DMS 273 (cell line): ENCODE measurements around the gene FOXP1.
"Not testable (repeated sequence)": the region's sequence is repeated elsewhere in the genome, so short reads cannot be mapped to it uniquely, and the experiment has no call there.

Source experiments
- DNase-seq: peaks from one replicate; lab custom pipeline; 2025; ENCODE audit not compliant: unreplicated experiment; lab: John Stamatoyannopoulos, UW

The FOXP1 gene

DNA sequence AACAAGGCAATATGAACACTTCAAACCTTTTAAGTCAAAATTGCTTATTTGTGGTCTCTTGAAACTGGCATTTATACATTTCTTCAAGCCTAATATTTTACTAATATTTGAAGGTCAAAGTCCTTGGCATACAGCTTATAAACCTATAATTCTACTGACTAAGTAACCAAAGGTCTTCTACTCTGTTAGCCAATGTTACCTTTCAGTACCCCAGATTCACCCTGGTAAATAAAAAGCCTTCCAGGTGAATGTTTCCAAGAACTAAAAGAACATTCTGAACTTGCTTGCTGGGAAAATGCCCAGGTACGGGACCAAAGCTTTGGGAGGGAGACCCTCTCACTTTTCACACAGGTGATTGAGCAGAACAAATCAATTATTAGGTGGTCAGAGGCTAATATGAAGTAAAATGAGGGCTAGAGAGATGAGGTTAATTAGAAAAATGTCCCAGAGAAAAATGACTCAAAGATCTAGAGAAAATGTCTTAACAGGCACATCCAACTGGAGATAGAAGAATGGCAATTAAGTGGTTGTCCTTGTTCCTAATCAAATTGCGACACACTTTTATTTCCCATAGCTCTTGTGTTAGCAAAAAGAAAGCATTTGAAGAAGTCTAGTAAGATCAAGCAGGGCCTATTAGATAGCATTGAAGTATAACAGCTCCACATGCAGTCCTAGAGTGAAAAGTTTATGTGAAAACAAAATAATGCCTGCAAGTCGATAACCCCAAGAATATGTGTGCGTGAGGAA is 232.0 kb downstream of the FOXP1 start:
- DNase-seq, result no peak

DNA sequence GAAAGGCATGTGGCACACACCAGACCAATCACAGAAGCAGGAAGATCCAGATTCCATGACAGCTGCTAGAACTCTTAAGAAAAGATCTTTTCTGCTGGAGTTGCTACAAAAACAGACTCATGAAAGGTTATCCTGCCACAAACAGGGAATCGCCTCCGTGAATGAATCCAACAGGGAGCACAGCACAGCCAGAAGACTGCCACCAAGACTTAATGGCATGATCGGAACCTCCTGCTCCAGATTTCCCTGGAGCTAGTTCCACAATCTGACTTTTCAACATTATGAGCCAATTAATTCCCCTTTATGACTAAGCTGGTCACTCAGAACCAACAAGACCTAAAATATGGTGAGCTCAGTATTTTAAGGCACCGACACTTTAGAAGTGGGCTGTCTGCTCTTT is 232.5 kb downstream of the FOXP1 start:
- DNase-seq, result no peak

DNA sequence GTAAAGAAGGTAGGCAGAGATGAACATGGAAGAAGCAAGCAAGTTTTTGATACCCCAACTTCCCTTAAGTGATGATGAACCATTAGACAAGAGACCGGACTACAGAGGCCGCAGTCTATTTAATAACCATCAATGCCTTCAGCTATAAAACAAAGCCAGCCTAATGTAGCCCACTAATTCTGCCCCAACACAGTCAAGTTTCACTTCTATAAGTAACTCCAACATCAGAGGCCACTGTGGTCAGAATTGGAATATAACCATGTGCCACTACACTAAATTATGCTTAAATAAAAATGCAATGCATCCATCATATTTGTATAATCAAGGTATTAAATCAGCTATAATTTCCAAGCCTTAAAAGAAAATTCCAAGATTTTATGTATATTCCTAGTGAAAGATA is 234.7 kb downstream of the FOXP1 start:
- no peak for DNase-seq

DNA sequence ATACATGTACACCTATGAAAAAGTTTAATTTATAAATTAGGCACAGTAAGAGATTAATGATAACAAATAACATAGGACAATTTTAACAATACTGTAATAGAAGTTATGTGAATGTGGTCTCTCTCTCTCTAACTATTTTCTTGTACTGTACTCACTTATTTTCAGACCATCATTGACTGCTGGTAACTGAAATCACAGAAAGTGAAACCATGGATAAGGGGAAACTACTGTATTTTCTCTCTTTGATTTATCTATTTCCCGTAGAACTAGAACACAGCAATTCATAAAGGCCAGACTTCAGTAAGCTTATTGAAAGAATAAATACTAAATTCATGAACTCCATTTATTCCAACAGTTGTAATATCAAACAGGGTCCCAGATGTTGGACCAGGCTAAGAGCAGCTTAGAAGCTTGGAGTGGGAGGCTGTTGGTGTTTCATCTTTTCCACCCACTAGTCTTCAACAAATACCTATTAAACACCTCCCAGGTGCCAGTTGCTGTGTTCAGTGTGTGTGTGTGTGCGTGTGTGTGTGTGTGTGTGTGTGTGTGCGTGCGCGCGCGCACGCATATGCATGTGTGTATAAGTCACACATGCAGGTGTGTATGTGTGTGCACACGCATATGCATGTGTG is 235.4 kb downstream of the FOXP1 start:
- no peak for DNase-seq

DNA sequence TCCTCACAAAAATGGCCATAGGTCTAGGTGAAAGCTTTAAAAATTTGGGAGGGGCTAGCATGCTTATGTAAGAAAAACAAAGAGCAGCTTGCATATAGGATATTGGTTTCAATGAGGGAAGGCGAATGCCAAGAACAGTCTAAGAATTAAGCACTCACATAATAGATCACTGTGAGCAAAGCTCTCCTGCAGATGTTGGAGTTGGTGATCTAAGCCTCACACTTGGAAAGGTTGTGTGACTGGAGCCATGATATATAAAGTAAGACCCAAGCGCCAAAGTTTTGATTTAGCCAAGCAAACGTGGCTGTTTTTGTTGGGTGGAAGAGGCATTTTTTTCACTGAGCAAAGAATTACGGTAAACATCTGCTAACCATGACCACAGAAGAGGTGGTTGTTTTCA is 237.5 kb downstream of the FOXP1 start:
- DNase-seq, result no peak

GRCh38 chr3:71345429-71346040 is 238.0 kb downstream of the FOXP1 start:
- no peak for DNase-seq

- DNase-seq, result no peak
Observed at GRCh38 chr3:71341721-71342120, 241.8 kb downstream of the FOXP1 start.

- no peak for DNase-seq
Observed at GRCh38 chr3:71339049-71339448, 244.5 kb downstream of the FOXP1 start.

- no peak for DNase-seq
Observed at GRCh38 chr3:71332813-71333212, 250.7 kb downstream of the FOXP1 start.

DNA sequence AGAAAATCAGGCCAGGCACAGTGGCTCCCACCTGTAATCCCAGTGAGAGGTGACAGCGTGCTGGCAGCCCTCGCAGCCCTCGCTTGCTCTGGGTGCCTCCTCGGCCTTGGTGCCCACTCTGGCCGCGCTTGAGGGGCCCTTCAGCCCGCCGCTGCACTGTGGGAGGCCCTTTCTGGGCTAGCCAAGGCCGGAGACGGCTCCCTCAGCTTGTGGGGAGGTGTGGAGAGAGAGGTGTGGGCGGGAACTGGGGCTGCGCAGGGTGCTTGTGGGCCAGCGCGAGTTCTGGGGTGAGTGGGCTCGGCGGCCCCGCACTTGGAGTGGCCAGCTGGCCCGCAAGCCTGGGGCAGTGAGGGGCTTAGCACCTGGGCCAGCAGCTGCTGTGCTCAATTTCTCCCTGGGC is 252.6 kb downstream of the FOXP1 start:
- DNase-seq, result no peak

DNA sequence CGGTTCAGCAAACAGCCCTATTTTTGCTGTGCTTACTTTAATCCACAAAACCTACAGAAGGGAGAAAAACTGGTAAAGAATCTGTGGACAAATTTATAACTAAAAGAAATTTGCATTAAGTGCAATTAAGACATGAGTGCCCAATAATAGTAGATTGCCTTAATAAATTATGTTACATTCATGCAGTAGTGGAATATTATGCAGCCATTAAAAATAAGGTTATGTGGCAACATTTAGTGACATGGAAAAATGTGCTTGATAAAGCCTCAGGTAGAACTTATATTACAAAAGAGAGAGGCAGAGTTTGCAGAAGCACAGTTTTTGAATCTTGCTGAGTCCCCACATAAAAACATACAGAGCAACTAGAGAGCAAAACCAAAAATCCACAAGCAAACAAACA is 253.0 kb downstream of the FOXP1 start:
- DNase-seq, result no peak

- no peak for DNase-seq
Observed at GRCh38 chr3:71329817-71330216, 253.7 kb downstream of the FOXP1 start.

GRCh38 chr3:71328926-71329325 is 254.6 kb downstream of the FOXP1 start:
- no peak for DNase-seq

DNA sequence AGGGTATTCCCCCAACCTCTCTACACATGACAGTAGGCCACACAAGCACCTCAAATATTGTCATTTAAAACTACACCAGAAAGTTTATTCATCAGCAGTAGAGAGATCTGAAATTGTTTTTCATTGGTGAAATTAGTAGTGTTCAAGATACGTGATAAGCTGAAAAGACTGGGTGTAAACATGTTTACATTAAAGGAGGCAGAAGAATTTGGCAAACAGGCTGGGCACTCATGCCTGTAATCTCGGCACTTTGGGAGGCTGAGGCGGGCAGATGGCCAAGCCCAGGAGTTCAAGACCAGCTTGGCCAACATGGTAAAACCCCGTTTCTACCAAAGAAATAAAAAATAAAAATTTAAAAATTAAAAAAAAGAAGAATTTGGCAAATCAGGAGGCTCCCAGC is 255.6 kb downstream of the FOXP1 start:
- no peak for DNase-seq

DNA sequence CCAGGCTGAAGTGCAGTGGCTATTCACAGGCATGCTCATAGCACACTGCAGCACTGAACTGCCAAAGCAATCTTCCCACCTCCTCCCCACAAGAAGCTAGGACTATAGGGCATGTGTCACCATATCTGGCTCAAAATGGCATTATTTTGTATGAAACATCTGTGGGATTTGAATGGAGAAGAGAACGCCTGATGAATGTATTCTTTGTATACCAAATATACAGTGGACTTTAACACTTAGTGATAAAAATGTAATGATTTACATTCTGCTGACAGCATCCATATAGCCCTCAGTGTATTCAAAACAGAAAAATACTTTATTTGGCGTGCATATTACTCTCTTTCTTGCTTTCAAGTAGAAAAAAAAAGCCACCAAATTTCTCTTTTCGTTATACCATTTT is 257.8 kb downstream of the FOXP1 start:
- DNase-seq, result no peak

- DNase-seq, result not testable (repeated sequence)
Observed at GRCh38 chr3:71324224-71324623, 259.3 kb downstream of the FOXP1 start.

DNA sequence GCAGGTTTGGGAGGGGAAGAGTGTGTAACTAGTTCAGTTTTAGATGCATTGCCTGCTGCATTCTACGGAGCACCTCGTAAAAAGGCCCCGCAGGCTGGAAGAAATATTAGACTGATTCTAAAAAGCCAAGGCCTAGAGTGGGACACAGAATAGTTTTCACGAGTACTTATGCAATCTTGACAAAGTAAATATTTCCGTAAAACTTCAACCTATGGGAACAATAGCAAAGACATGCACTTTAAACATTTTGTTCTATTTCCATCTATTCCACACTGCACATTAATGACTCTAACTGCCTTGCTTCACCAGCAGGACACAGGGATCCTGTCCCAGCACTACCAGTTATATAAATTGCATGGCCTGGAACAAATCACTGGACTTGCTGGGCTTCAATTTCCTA is 260.0 kb downstream of the FOXP1 start:
- DNase-seq, result no peak

- no peak for DNase-seq
Observed at GRCh38 chr3:71322154-71322553, 261.4 kb downstream of the FOXP1 start.

DNA sequence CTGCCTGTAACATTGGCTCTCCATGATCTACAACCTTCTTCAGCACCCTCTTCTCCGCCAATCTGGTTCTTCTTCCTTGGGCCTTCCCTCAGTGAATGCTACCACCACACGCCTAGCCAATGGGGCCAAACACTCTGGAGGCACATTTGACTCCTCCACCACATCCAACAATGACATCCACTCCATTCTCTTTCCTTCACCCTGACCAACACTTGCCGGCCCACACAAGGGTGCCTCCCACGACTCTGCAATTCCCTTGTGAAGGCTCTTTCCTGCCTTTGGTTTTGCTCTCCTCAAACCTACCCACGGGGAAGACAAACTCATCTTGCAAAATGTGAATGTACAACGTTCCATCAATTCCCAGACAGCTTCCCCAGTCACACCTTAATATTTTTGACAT is 263.8 kb downstream of the FOXP1 start:
- DNase-seq, result no peak

GRCh38 chr3:71318458-71318827 is 265.1 kb downstream of the FOXP1 start:
- no peak for DNase-seq

DNA sequence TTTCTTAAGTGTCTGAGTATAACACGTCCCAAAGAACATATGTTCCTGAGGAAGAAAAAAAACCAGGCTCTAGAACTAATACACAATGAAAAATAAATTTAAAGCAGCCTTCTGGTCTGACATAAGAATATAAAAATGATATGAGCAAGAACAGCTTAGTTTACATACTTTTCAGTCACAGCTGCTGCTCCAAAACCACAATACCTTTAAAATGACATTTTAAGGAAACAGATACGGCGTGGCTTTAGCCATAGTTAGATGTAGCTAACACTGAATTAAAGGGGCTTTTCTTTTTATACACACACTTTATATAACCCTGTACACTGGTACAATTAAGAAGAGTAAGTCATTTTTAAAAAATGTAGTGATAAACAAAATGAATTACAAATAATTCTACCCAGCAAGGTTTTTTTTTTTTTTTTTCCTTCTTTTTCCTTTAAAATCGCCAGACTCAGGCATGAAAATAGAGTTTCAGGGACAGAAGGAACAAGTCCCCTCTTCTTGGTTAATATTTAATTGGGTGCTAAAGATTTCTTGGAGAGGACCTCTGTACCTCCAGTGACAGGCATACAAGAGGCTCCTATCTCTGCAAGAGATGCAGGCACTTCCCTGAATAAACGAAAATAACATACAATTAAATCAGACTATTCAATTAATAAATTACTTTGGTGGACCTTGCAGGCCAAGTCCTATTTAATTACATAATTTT is 265.6 kb downstream of the FOXP1 start:
- no peak for DNase-seq

DNA sequence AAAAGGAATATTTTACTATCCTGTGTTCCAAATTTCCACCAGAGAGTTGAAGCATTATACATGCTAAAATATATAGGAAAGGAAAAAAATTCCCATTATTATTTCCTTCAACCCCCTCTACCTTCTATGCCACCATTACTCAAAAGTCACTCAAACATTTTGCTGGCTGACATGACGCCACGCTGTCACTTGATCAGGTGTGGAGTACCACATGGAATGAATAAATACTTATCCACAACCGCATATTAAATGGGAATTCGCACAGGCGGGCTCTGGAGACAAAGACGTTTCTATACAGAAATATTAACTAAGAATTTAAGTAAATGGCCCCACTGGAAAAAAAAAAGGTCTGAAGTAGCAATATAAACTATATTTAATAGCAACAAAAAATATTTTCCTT is 266.4 kb downstream of the FOXP1 start:
- DNase-seq, result no peak
